NCI-H446 treated with DMSO at 0.1 percent for 48 hours (cell line): ENCODE results near the gene PIP5KL1.

Experiments
- DNase-seq: peaks from one replicate; lab custom pipeline; 2025; lab: John Stamatoyannopoulos, UW

Gene PIP5KL1

GRCh38 chr9:127931092-127931881 is 710 bp upstream of the PIP5KL1 start:
- DNase-seq: no peak

DNA sequence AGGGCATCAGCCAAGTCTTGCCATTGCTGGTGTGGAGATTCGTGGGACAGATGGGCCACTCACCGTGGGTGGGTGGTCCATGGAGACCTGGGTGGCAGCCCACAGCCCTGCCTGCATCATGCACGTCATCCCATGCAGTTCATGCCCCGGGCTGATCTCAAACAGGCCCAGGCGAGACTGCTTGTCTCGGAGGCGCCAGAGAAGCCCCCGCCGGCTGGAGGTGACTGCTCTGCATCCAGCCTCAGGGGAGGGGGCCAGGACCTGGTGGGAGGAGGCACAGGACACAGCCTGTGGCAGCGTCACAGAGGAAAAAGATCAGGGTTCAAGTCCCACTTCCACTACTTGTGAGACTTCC is 975 bp downstream of the PIP5KL1 start:
- DNase-seq: no peak

GRCh38 chr9:127928676-127929624 is 1.6 kb downstream of the PIP5KL1 start:
- no peak for DNase-seq

DNA sequence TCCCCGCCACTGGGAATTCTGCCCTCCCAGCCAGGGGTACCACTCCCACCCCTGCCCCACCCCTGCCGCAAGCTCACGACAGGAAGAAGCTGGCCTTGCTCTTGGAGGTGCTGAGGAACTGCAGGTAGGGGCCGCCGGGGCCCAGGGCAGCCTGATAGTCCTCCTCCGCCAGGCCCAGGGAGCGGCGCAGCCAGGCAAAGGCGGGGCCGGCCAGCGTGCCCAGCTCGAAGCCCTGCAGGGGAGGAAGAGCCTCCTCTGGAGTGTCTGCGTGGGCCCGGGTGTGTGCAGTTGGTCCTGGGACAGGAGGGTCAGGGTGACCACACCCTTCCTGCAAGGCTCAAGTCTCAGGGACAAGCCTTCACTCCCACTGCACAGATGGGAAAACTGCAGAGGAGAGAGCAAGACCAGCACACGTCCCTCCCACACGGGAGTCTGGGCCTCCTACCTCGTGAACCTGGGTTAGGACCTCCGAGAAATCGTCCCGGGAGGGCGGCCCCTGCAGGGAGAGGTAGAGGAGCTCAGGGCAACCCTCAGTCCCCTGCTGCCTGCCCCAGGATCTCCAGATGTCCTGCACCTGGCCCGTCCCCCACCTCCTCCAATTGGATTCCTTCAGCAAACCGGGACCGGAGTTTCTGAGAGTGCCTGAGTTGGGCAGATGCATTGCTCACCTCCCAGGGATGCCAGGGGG is 2.4 kb downstream of the PIP5KL1 start:
- DNase-seq: no peak

- DNase-seq: no peak
Observed at GRCh38 chr9:127927201-127927987, 3.2 kb downstream of the PIP5KL1 start.

DNA sequence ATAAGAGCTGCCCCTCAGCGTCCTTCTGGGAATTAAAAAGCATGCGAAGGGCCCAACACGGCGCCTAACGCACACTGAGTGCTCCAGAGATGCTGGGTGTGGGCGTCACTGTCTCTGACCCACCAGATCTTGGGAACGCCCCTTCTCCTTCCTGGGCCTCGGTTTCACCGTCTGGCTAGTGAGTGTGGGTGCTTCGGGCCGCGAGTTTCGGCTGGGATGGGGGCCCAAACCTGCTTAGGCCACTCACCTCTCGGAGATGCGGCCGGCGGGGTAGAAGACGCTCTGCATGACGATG is 3.7 kb downstream of the PIP5KL1 start:
- DNase-seq: no peak

GRCh38 chr9:127925959-127926905 is 4.3 kb downstream of the PIP5KL1 start:
- no peak for DNase-seq

- no peak for DNase-seq
Observed at GRCh38 chr9:127924736-127925444, 5.7 kb downstream of the PIP5KL1 start.

- no peak for DNase-seq
Observed at GRCh38 chr9:127923771-127924170, 6.8 kb downstream of the PIP5KL1 start.

DNA sequence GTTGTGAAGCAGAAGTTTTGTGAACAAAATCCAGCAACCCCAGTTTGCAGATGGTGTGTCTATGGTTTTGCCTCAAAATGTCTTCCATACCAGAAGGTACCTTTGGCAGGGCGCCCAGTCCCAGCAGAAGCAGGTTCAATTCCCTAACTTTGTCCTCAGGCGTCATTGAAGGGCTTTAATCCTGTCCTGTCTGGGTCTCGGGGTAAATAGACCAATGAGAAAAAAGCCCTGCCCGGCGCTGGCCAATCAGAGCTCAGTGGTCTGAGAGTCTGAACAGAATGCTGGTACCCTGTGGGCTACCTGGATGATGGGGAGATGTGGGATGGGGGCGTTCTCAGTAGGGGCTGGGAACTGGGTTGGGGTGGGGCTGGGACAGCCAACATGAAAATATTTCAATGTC is 7.5 kb downstream of the PIP5KL1 start:
- DNase-seq: no peak

DNA sequence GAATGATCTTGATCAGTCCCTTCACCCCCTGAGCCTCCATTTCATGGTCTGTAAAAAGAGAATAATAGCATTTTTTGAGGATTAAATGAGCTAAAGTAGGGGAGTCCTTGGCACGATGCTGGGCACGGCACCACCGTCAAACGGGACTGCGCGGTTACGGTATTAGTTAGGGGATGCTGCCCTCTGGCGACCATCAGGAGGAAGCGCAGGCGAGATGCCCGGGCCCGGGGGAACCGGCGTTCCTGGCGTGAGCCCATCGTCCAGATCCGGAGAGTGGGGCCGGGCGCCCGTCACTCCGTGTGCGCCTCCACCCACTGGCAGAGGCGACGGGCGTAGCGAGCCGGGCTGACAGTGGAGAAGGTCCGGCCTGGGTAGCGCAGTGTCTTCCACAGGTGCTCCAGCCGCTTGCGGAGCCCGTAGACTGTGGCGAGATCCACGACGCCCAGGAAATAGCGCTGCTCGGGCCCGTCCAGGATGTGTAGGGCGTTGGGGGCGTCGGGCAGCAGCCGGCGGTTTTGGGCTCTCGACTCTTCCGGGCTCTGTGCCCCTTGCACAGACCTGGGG is 8.9 kb downstream of the PIP5KL1 start:
- no peak for DNase-seq

- DNase-seq: no peak
Observed at GRCh38 chr9:127920794-127921193, 9.8 kb downstream of the PIP5KL1 start.

- DNase-seq: no peak
Observed at GRCh38 chr9:127919253-127919815, 11.2 kb downstream of the PIP5KL1 start.

- DNase-seq: no peak
Observed at GRCh38 chr9:127918183-127919107, 12.1 kb downstream of the PIP5KL1 start.

- no peak for DNase-seq
Observed at GRCh38 chr9:127917603-127918002, 13.0 kb downstream of the PIP5KL1 start.

- DNase-seq: peak; percentile 60
Observed at GRCh38 chr9:127916720-127917581, 13.6 kb downstream of the PIP5KL1 start, which contains the start of gene ST6GALNAC4. TSS of gene ST6GALNAC4 (minus strand) at chr9:127917041. CDS start at chr9:127916419, 622 bp downstream.
